HL-60 (cell line): ENCODE measurements around the gene CLDN19.

Experiments
- DNase-seq, 2 experiments: peaks; one replicate each; pipeline ENCODE4 v3.0.0-alpha.2; 2010 to 2020; ENCODE audit warnings: low read depth in 1 of 2, low spot score in 1 of 2
- H3K27ac ChIP-seq: fragments of 250-450 bp; sonication (Bioruptor Pico); replicated peaks from 2 replicates; pipeline ENCODE4 v1.5.1; 2020; ENCODE audit warnings: mild to moderate bottlenecking, moderate library complexity
- H3K27me3 ChIP-seq: fragments of 250-450 bp; sonication (Bioruptor Pico); 2 replicates; pipeline ENCODE4 v1.5.1; 2021; ENCODE audit warnings: mild to moderate bottlenecking, moderate library complexity; ENCODE audit not compliant: insufficient read depth, poor library complexity, severe bottlenecking
- H3K4me3 ChIP-seq: replicated peaks from 2 replicates; pipeline ENCODE4 v1.5.1; 2011; ENCODE audit warnings: mild to moderate bottlenecking, control low read depth, low read length; ENCODE audit not compliant: insufficient read depth
- GABPA ChIP-seq: IDR thresholded peaks from 2 replicates; pipeline ENCODE4 v1.6.1; 2012; ENCODE audit warnings: low read depth
- POLR2AphosphoS5 ChIP-seq: IDR thresholded peaks from 2 replicates; pipeline ENCODE4 v1.6.1; 2012; ENCODE audit warnings: low read depth
- SPI1 ChIP-seq: IDR thresholded peaks from 2 replicates; pipeline ENCODE4 v1.6.1; 2012; ENCODE audit warnings: low read depth, mild to moderate bottlenecking, borderline replicate concordance
- TF ChIP-seq, protein P1 (sequence below): IDR thresholded peaks from 2 replicates; pipeline ENCODE4 v1.6.1; 2012; ENCODE audit warnings: low read depth; ENCODE audit not compliant: insufficient replicate concordance
- TF ChIP-seq, protein P2 (sequence below): IDR thresholded peaks from one replicate; pipeline ENCODE4 v1.5.1; 2011; ENCODE audit warnings: low read length, control low read depth, inconsistent platforms; ENCODE audit not compliant: insufficient read depth

CLDN19 gene

DNA sequence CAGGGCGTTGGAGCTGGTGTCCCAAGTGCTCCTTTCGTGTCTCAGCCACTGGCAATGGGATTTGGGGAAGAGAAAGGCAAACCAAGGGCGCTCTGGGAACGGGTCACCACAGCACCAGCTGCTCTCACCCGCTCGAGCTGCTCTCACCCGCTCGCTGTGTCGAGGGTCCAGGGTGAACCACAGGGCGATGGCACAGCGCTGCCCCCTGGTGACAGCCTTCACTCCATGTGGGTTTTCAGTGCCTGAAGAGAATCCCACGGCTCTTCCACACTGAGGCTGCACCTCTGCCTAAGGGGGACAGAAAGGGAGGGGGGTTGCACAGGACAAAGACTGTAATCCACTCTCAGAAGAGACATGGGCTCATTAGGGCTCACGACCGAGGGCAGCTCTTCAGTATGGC, 7.1 kb upstream of the CLDN19 start:
- no peak overlapping the region for H3K27ac ChIP-seq
- H3K4me3 ChIP-seq, result no peak overlapping the region
- DNase-seq, result peak in 1 of 2 experiments; percentile 18

DNA sequence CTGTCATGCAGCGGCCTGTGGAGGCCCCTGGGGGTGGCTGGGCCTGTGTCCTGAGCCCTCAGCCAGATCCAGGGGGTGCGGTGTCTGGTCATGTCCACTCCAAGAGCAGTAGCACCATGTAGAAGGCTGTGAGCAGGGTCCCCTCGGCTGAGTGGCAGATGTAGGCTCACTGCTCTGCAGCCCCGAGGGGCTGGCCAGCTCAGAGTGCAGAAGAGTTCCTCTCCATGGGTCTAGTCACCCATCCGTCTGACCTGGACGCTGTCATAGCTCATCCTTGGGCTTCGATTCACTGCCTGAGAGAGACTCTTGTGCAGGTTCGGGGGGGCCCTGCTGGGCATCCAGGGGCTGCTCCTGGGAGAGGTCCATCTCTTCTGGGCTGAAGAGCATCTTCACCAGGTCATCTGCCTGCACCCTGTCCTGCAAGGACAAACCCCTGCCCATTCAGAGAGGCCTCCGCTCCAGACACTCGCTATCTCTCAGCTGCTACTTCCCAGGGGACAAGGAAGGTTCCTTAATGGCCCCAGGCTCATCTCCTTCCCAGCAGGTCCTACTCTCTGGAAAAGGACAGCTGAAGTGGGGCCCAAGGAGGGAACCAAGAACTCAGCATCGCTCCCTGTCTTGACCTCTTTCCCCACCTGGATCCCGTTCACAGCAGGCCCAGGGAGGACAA, 6.5 kb upstream of the CLDN19 start:
- no peak for DNase-seq
- TF ChIP-seq, protein P1, sequence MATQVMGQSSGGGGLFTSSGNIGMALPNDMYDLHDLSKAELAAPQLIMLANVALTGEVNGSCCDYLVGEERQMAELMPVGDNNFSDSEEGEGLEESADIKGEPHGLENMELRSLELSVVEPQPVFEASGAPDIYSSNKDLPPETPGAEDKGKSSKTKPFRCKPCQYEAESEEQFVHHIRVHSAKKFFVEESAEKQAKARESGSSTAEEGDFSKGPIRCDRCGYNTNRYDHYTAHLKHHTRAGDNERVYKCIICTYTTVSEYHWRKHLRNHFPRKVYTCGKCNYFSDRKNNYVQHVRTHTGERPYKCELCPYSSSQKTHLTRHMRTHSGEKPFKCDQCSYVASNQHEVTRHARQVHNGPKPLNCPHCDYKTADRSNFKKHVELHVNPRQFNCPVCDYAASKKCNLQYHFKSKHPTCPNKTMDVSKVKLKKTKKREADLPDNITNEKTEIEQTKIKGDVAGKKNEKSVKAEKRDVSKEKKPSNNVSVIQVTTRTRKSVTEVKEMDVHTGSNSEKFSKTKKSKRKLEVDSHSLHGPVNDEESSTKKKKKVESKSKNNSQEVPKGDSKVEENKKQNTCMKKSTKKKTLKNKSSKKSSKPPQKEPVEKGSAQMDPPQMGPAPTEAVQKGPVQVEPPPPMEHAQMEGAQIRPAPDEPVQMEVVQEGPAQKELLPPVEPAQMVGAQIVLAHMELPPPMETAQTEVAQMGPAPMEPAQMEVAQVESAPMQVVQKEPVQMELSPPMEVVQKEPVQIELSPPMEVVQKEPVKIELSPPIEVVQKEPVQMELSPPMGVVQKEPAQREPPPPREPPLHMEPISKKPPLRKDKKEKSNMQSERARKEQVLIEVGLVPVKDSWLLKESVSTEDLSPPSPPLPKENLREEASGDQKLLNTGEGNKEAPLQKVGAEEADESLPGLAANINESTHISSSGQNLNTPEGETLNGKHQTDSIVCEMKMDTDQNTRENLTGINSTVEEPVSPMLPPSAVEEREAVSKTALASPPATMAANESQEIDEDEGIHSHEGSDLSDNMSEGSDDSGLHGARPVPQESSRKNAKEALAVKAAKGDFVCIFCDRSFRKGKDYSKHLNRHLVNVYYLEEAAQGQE, result no peak
- Histone ChIP-seq H3K27me3 (no peaks in the 10 kb centered on the region), H3K4me3 (no peak overlapping the region), H3K27ac (no peak overlapping the region)

More for the DNA sequence above, 7.1 kb upstream of the CLDN19 start:
- no peak for TF ChIP-seq POLR2AphosphoS5
- TF ChIP-seq, protein P2, sequence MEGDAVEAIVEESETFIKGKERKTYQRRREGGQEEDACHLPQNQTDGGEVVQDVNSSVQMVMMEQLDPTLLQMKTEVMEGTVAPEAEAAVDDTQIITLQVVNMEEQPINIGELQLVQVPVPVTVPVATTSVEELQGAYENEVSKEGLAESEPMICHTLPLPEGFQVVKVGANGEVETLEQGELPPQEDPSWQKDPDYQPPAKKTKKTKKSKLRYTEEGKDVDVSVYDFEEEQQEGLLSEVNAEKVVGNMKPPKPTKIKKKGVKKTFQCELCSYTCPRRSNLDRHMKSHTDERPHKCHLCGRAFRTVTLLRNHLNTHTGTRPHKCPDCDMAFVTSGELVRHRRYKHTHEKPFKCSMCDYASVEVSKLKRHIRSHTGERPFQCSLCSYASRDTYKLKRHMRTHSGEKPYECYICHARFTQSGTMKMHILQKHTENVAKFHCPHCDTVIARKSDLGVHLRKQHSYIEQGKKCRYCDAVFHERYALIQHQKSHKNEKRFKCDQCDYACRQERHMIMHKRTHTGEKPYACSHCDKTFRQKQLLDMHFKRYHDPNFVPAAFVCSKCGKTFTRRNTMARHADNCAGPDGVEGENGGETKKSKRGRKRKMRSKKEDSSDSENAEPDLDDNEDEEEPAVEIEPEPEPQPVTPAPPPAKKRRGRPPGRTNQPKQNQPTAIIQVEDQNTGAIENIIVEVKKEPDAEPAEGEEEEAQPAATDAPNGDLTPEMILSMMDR, result peak; percentile 41
- TF ChIP-seq, protein P1, result no peak
- TF ChIP-seq GABPA, result no peak
- TF ChIP-seq SPI1, result no peak
- no peaks in the 10 kb centered on the region for H3K27me3 ChIP-seq

DNA sequence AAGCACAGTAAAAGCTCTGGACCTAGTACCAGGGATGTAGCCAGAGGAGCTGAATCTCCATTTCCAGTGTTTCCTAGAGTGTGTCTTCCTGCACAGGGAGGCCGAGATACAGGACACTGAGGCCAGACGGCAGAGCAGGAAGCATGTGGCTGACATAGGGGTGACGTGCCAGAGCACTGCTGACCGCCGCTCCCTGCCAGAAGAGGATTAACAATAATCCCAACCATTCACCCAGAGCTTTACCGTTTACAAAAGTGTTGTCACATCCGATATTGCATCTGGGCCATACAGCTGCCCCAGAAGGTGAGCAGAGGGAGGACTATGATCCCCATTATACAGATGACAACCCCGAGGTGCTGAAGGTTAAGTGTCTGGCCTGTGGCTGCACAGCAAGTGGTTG, 5.8 kb upstream of the CLDN19 start:
- no peak for DNase-seq
- H3K27ac ChIP-seq, result no peak overlapping the region
- H3K27me3 ChIP-seq, result no peaks in the 10 kb centered on the region
- H3K4me3 ChIP-seq, result no peak overlapping the region
- no peak for TF ChIP-seq SPI1
- 0 out of 2 replicates have a peak, but pooled peaks have one; percentile 25 for TF ChIP-seq POLR2AphosphoS5

DNA sequence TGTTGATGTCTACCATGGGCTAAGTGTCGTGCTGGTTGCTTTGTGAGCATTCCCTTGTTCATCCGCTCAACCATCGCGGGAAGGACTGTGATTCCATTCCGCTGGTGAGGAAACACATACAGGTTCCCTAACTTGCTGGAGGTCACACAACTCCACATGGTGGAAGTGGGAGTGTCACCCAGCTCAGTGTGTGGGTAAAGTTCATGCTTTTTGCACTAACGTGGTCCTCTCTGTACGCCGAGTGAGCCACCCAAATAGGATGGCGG, 4.0 kb upstream of the CLDN19 start:
- no peak overlapping the region for H3K4me3 ChIP-seq
- no peak for TF ChIP-seq POLR2AphosphoS5
- no peak for TF ChIP-seq GABPA
- TF ChIP-seq, protein P1, result no peak
- TF ChIP-seq, protein P2, result no peak
- TF ChIP-seq SPI1, result no peak
- DNase-seq, result no peak
- H3K27ac ChIP-seq, result no peak overlapping the region
- H3K27me3 ChIP-seq, result no peaks in the 10 kb centered on the region
